ENCODE results near the gene GAPDH.

GAPDH gene

GRCh38 chr12:6533653-6533922 lies 729 bp upstream of the GAPDH start (continued):
- TF ChIP-seq ZNF10 (tag by site-specific recombination; IDR thresholded peaks at IDR 0.05) (no peak), ZNF37A (tag by site-specific recombination; IDR thresholded peaks at IDR 0.05) (no peak), KLF17 (tag by site-specific recombination; IDR thresholded peaks at IDR 0.05) (peak; percentile 3; the same call in 1 of the 2 replicates), WT1 (tag by site-specific recombination; IDR thresholded peaks at IDR 0.05) (no peak), ZNF19 (tag by site-specific recombination; IDR thresholded peaks at IDR 0.05; ENCODE audit: low read depth) (no peak), ZNF843 (tag by site-specific recombination; IDR thresholded peaks at IDR 0.05) (no peak), ZBTB8A (tag by site-specific recombination; IDR thresholded peaks at IDR 0.05) (no peak; the same call in none of the 2 replicates), ZNF488 (tag by site-specific recombination; IDR thresholded peaks at IDR 0.05) (no peak), ZNF610 (tag by site-specific recombination; IDR thresholded peaks at IDR 0.05; ENCODE audit: borderline replicate concordance) (no peak), ZNF292 (tag by site-specific recombination; IDR thresholded peaks at IDR 0.05; ENCODE audit: borderline replicate concordance, low read depth) (no peak), BCL11B (tag by site-specific recombination; IDR thresholded peaks at IDR 0.05; ENCODE audit: low read depth) (no peak), ZNF148 (tag by site-specific recombination; IDR thresholded peaks at IDR 0.05; ENCODE audit: borderline replicate concordance) (0 out of 2 replicates have a peak, but pooled peaks have one; percentile 39), ZNF776 (tag by site-specific recombination; IDR thresholded peaks at IDR 0.05; ENCODE audit: borderline replicate concordance) (no peak), ZNF544 (tag by site-specific recombination; IDR thresholded peaks at IDR 0.05) (no peak), ZNF280D (tag by site-specific recombination; IDR thresholded peaks at IDR 0.05) (no peak), ZBTB20 (tag by site-specific recombination; IDR thresholded peaks at IDR 0.05) (peak; percentile 79; the same call in 1 of the 2 replicates), ZNF792 (tag by site-specific recombination; IDR thresholded peaks at IDR 0.05) (no peak), ZNF692 (tag by site-specific recombination; IDR thresholded peaks at IDR 0.05) (no peak), ZNF521 (tag by site-specific recombination; IDR thresholded peaks at IDR 0.05) (no peak), SALL2 (tag by site-specific recombination; IDR thresholded peaks at IDR 0.05; ENCODE audit: borderline replicate concordance) (no peak), ZBTB26 (tag by site-specific recombination; optimal IDR thresholded peaks at IDR 0.05) (no peak), ZNF302 (tag by site-specific recombination; IDR thresholded peaks at IDR 0.05; ENCODE audit: low read depth) (no peak), TCF7L2 (IDR thresholded peaks at IDR 0.05; ENCODE audit: borderline replicate concordance, low read depth, low read length) (no peak), ZNF146 (tag by site-specific recombination; IDR thresholded peaks at IDR 0.05) (no peak), HOXD13 (CRISPR knock-in tag; IDR thresholded peaks at IDR 0.05; ENCODE audit: borderline replicate concordance) (no peak), ZNF830 (tag by site-specific recombination; IDR thresholded peaks at IDR 0.05; ENCODE audit: low read depth) (no peak), KLF10 (tag by site-specific recombination; IDR thresholded peaks at IDR 0.05) (no peak), ZNF639 (tag by site-specific recombination; IDR thresholded peaks at IDR 0.05) (no peak)
- TF ChIP-seq, protein P1, sequence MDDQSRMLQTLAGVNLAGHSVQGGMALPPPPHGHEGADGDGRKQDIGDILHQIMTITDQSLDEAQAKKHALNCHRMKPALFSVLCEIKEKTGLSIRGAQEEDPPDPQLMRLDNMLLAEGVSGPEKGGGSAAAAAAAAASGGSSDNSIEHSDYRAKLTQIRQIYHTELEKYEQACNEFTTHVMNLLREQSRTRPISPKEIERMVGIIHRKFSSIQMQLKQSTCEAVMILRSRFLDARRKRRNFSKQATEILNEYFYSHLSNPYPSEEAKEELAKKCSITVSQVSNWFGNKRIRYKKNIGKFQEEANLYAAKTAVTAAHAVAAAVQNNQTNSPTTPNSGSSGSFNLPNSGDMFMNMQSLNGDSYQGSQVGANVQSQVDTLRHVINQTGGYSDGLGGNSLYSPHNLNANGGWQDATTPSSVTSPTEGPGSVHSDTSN (CRISPR knock-in tag; IDR thresholded peaks at IDR 0.05), result peak; percentile 26; the same call in 1 of the 2 replicates
